GM13976 (cell line): ENCODE data around the gene UBTD2.

ENCODE experiments used
- DNase-seq: peaks from one replicate; pipeline ENCODE4 v3.0.0; 2012; ENCODE audit warnings: low spot score
- in situ Hi-C: fragments of 300-500 bp; cut with MboI; formaldehyde crosslinking; loops from one replicate; pipeline ENCODE4 v1.12.0; 2022; ENCODE audit warnings: low sequenced_read_pairs, mixed read lengths, inconsistent platforms; ENCODE audit not compliant: unreplicated experiment
- TF ChIP-seq, protein P1 (sequence below): IDR thresholded peaks from 2 replicates; pipeline ENCODE4 v1.5.1; 2012; ENCODE audit warnings: borderline replicate concordance, mild to moderate bottlenecking; ENCODE audit not compliant: insufficient read depth; ENCODE audit errors: extremely low read depth, missing control alignments, control extremely low read depth

UBTD2 gene

GRCh38 chr5:172162987-172163343 is 120.6 kb downstream of the UBTD2 start:
- in situ Hi-C loops = no loop called here
- no peak for DNase-seq
- TF ChIP-seq, protein P1, sequence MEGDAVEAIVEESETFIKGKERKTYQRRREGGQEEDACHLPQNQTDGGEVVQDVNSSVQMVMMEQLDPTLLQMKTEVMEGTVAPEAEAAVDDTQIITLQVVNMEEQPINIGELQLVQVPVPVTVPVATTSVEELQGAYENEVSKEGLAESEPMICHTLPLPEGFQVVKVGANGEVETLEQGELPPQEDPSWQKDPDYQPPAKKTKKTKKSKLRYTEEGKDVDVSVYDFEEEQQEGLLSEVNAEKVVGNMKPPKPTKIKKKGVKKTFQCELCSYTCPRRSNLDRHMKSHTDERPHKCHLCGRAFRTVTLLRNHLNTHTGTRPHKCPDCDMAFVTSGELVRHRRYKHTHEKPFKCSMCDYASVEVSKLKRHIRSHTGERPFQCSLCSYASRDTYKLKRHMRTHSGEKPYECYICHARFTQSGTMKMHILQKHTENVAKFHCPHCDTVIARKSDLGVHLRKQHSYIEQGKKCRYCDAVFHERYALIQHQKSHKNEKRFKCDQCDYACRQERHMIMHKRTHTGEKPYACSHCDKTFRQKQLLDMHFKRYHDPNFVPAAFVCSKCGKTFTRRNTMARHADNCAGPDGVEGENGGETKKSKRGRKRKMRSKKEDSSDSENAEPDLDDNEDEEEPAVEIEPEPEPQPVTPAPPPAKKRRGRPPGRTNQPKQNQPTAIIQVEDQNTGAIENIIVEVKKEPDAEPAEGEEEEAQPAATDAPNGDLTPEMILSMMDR = no peak

- in situ Hi-C loops = no loop called here
- no peak for DNase-seq
Observed at GRCh38 chr5:172162323-172162986, 121.1 kb downstream of the UBTD2 start.

GRCh38 chr5:172160506-172160905 is 123.1 kb downstream of the UBTD2 start:
- DNase-seq = no peak
- in situ Hi-C loops = no loop called here
- TF ChIP-seq, protein P1 = no peak

More at GRCh38 chr5:172162323-172162986, 121.1 kb downstream of the UBTD2 start:
- TF ChIP-seq, protein P1 = no peak
